OCI-M2 (cell line): Measurements from ENCODE around the gene GSTT4.
"Not testable (repeated sequence)": the region's sequence is repeated elsewhere in the genome, so short reads cannot be mapped to it uniquely, and the experiment has no call there.

ENCODE experiments used
- DNase-seq: peaks from one replicate; lab custom pipeline; 2025; ENCODE audit not compliant: unreplicated experiment; lab: John Stamatoyannopoulos, UW

Gene GSTT4

GRCh38 chr22:23954193-23954990, 50.9 kb downstream of the GSTT4 start:
- DNase-seq: not testable (repeated sequence)

- DNase-seq: not testable (repeated sequence)
Observed at GRCh38 chr22:23953485-23953884, 51.8 kb downstream of the GSTT4 start.

- not testable (repeated sequence) for DNase-seq
Observed at GRCh38 chr22:23952794-23953405, 52.4 kb downstream of the GSTT4 start.

GRCh38 chr22:23951383-23951782, 53.9 kb downstream of the GSTT4 start:
- not testable (repeated sequence) for DNase-seq

GRCh38 chr22:23949764-23950163, 55.5 kb downstream of the GSTT4 start:
- not testable (repeated sequence) for DNase-seq
